Ishikawa (cell line): ENCODE data around the gene CIT.

Experiments
- FOXM1 ChIP-seq: IDR thresholded peaks from 2 replicates; pipeline ENCODE4 v1.6.1; 2012; ENCODE audit warnings: low read depth, borderline replicate concordance
- YY1 ChIP-seq: IDR thresholded peaks from 2 replicates; pipeline ENCODE4 v1.6.1; 2012; ENCODE audit warnings: low read depth

GRCh38 chr12:119710374-119710964 lies 166.7 kb downstream of the CIT start:
- no peak for TF ChIP-seq YY1
- no peak for TF ChIP-seq FOXM1
